HG03571 (cell line): ENCODE results near the gene PTCH1.

Experiments used
- ATAC-seq: cut with Tn5 transposase; IDR thresholded peaks from one replicate; pipeline ENCODE4 v1.9.1; 2021; ENCODE audit not compliant: unreplicated experiment

Gene PTCH1

GRCh38 chr9:95516734-95517558 lies at the start of gene PTCH1:
Gene PTCH1 (minus strand): TSS chr9:95516971.
- no peak for ATAC-seq

- ATAC-seq, result no peak
Measured at GRCh38 chr9:95565982-95566381, 49.2 kb upstream of the PTCH1 start.

- ATAC-seq, result no peak
Measured at GRCh38 chr9:95561913-95562312, 45.1 kb upstream of the PTCH1 start.

- ATAC-seq, result no peak
Measured at GRCh38 chr9:95557142-95557541, 40.4 kb upstream of the PTCH1 start.

- ATAC-seq, result no peak
Measured at GRCh38 chr9:95556521-95556920, 39.8 kb upstream of the PTCH1 start.

GRCh38 chr9:95552814-95553546 lies 36.2 kb upstream of the PTCH1 start:
- no peak for ATAC-seq

GRCh38 chr9:95552255-95552654 lies 35.5 kb upstream of the PTCH1 start:
- ATAC-seq, result no peak

GRCh38 chr9:95551406-95551805 lies 34.6 kb upstream of the PTCH1 start:
- no peak for ATAC-seq

- ATAC-seq, result no peak
Measured at GRCh38 chr9:95545831-95546567, 29.2 kb upstream of the PTCH1 start.

GRCh38 chr9:95533996-95534680 lies 17.4 kb upstream of the PTCH1 start:
- ATAC-seq, result no peak

- ATAC-seq, result no peak
Measured at GRCh38 chr9:95529910-95530309, 13.1 kb upstream of the PTCH1 start.

GRCh38 chr9:95528908-95529502 lies 12.2 kb upstream of the PTCH1 start:
- ATAC-seq, result no peak

- ATAC-seq, result no peak
Measured at GRCh38 chr9:95522871-95523370, 6.2 kb upstream of the PTCH1 start.

GRCh38 chr9:95521699-95522098 lies 4.9 kb upstream of the PTCH1 start:
- no peak for ATAC-seq

GRCh38 chr9:95517559-95518425 lies 1.0 kb upstream of the PTCH1 start:
- no peak for ATAC-seq

- no peak for ATAC-seq
Measured at GRCh38 chr9:95516221-95516733, 494 bp downstream of the PTCH1 start.

- ATAC-seq, result no peak
Measured at GRCh38 chr9:95515272-95516113, 1.3 kb downstream of the PTCH1 start.

- ATAC-seq, result no peak
Measured at GRCh38 chr9:95514342-95514741, 2.4 kb downstream of the PTCH1 start.
